ENCODE data around the gene GNPAT. TPM values are rescaled to one million over a fixed set of nuclear protein-coding genes. Genes with fewer than 3 reads are reported as not detected.

GNPAT gene
- total RNA-seq, 1 experiment from 2014 or later, result 42.8 TPM

GRCh38 chr1:231266811-231267322 is 25.9 kb downstream of the GNPAT start:
- TF ChIP-seq EGR1 (IDR thresholded peaks at IDR 0.05; ENCODE audit: low read depth), result no peak
- TF ChIP-seq ZFX (IDR thresholded peaks at IDR 0.05), result no peak
- no peak for TF ChIP-seq SP1 (IDR thresholded peaks at IDR 0.05; ENCODE audit: low read depth)
- no peak for TF ChIP-seq SRF (IDR thresholded peaks at IDR 0.05; ENCODE audit: low read depth)
- no peak for TF ChIP-seq POLR2A (IDR thresholded peaks at IDR 0.05; ENCODE audit: borderline replicate concordance, extremely low read depth, insufficient read depth, insufficient read length)
- no peak for TF ChIP-seq POLR2AphosphoS5 (IDR thresholded peaks at IDR 0.05; ENCODE audit: low read depth, low read length)
- no peak for TF ChIP-seq MAX (IDR thresholded peaks at IDR 0.05)
- Histone ChIP-seq H3K4me3 (replicated peaks in 1 of 2; ENCODE audit: low read depth in 1 of 2, low read length in 2 of 2) (no peak overlapping the region), H3K27me3 (ENCODE audit: insufficient read depth, low read length) (no peaks in the 10 kb centered on the region), H3K36me3 (ENCODE audit: control insufficient read depth in 1 of 2, insufficient read depth in 2 of 2, low read length in 2 of 2) (peaks cover 16 to 31% of the 10 kb centered on the region in 2 experiments; a peak in 3 of 4 replicates), H3K9ac (ENCODE audit: low read length) (no peak overlapping the region), H3K9me3 (ENCODE audit: control insufficient read depth in 1 of 2, insufficient read depth in 1 of 2, low read depth in 1 of 2, low read length in 2 of 2) (no peaks in the 10 kb centered on the region), H3K9me2 (ENCODE audit: insufficient read depth) (no peaks in the 10 kb centered on the region), H4K20me1 (ENCODE audit: insufficient read depth) (no peaks in the 10 kb centered on the region), H3K4me1 (ENCODE audit: control insufficient read depth in 1 of 2, insufficient read depth in 2 of 2, low read length in 2 of 2) (no peaks in the 10 kb centered on the region), H3K27ac (ENCODE audit: low read depth, low read length) (no peak overlapping the region), H2AFZ (ENCODE audit: low read depth, low read length, poor library complexity, severe bottlenecking) (no peak overlapping the region), H3K79me2 (ENCODE audit: insufficient read depth, low read length) (no peaks in the 10 kb centered on the region), H3K4me2 (ENCODE audit: low read length) (no peak overlapping the region)
- ChIA-PET RAD21 (ENCODE audit: low non-redundant PET in 1 of 2, low total read pairs in 2 of 2, uncharacterized antibody in 2 of 2, unreplicated experiment in 2 of 2) (no interaction called here), POLR2A (no interaction called here), CTCF (no interaction called here)
- BruUV-seq (replicated peaks), result no TSS peak
- ATAC-seq (no peak), DNase-seq (ENCODE audit: low read depth, low spot score) (no peak)
- intact Hi-C loops (cut with micrococcal nuclease), result no loop called here

GRCh38 chr1:231272173-231272572 is 31.2 kb downstream of the GNPAT start:
- intact Hi-C loops (cut with micrococcal nuclease), result no loop called here
- H3K9ac ChIP-seq (ENCODE audit: low read length), result no peak overlapping the region
- TF ChIP-seq MAX (IDR thresholded peaks at IDR 0.05), result no peak
- TF ChIP-seq POLR2AphosphoS5 (IDR thresholded peaks at IDR 0.05; ENCODE audit: low read depth, low read length), result no peak
- no peak for TF ChIP-seq RAD21 (IDR thresholded peaks at IDR 0.05; ENCODE audit: low read depth)
- no peak for TF ChIP-seq ZFX (IDR thresholded peaks at IDR 0.05)
- no peak for TF ChIP-seq CTCF (IDR thresholded peaks at IDR 0.05 in 2 of 3, conservative IDR thresholded peaks at IDR 0.05 in 1 of 3; ENCODE audit: borderline replicate concordance in 1 of 3, insufficient read depth in 1 of 3, low read depth in 2 of 3, low read length in 2 of 3)
- ATAC-seq (no peak), DNase-seq (ENCODE audit: low read depth, low spot score) (no peak)
- no peak overlapping the region for H3K4me2 ChIP-seq (ENCODE audit: low read length)
- POLR2A ChIA-PET, result no interaction called here
- no peak overlapping the region for H2AFZ ChIP-seq (ENCODE audit: low read depth, low read length, poor library complexity, severe bottlenecking)
- H3K27me3 ChIP-seq (ENCODE audit: insufficient read depth, low read length), result no peaks in the 10 kb centered on the region
- CTCF ChIA-PET, result no interaction called here
- no peaks in the 10 kb centered on the region for H3K9me3 ChIP-seq (ENCODE audit: control insufficient read depth in 1 of 2, insufficient read depth in 1 of 2, low read depth in 1 of 2, low read length in 2 of 2)
- no peaks in the 10 kb centered on the region for H3K9me2 ChIP-seq (ENCODE audit: insufficient read depth)
- peaks cover 14 to 25% of the 10 kb centered on the region in 2 experiments; a peak in 3 of 4 replicates for H3K36me3 ChIP-seq (ENCODE audit: control insufficient read depth in 1 of 2, insufficient read depth in 2 of 2, low read length in 2 of 2)
- no peaks in the 10 kb centered on the region for H3K79me2 ChIP-seq (ENCODE audit: insufficient read depth, low read length)
- BruUV-seq (replicated peaks), result no TSS peak
- H3K27ac ChIP-seq (ENCODE audit: low read depth, low read length), result no peak overlapping the region
- no peaks in the 10 kb centered on the region for H3K4me1 ChIP-seq (ENCODE audit: control insufficient read depth in 1 of 2, insufficient read depth in 2 of 2, low read length in 2 of 2)
- RAD21 ChIA-PET (ENCODE audit: low non-redundant PET in 1 of 2, low total read pairs in 2 of 2, uncharacterized antibody in 2 of 2, unreplicated experiment in 2 of 2), result no interaction called here
- H4K20me1 ChIP-seq (ENCODE audit: insufficient read depth), result no peaks in the 10 kb centered on the region
- H3K4me3 ChIP-seq (replicated peaks in 1 of 2; ENCODE audit: low read depth in 1 of 2, low read length in 2 of 2), result no peak overlapping the region
